K562 (cell line): ENCODE results near the gene CCDC148. TPM values are rescaled to one million over a fixed set of nuclear protein-coding genes. Genes with fewer than 3 reads are reported as not detected.

Experiments
- ATAC-seq: fragments of 200-7000 bp; cut with Tn5 transposase; 3 replicates; pipeline ENCODE4 v1.9.1; 2020; ENCODE audit warnings: moderate library complexity
- BruUV-seq: library from RNA; stranded (reverse); fragments of 400-500 nt; replicated peaks from 2 replicates; lab custom pipeline; 2021; lab: Mats Ljungman, UMichigan
- CTCF ChIA-PET: fragments of 300-600 bp; formaldehyde crosslinking; extraction: SDS; loops from one replicate; lab custom pipeline; 2021; ENCODE audit warnings: low intra/inter-chr PET ratio; lab: Yijun Ruan, JAX
- POLR2A ChIA-PET: fragments of 300-600, 350-650 bp; sonication (Branson Sonifier 250); formaldehyde crosslinking; extraction: SDS; loops from one replicate; lab custom pipeline; 2021; ENCODE audit warnings: antibody characterized with exemption, inconsistent platforms; lab: Yijun Ruan, JAX
- DNase-seq, 4 experiments: peaks; one replicate each; pipeline versions ENCODE4 v3.0.0 to v3.0.0-alpha.2; 2011 to 2018; ENCODE audit warnings: low spot score in 3 of 4, mixed read lengths in 3 of 4; ENCODE audit errors: extremely low read depth in 1 of 4
- FAIRE-seq: peaks from 2 replicates; lab custom pipeline; 2011; peaks lifted over from hg19 to GRCh38; lab: Jason Lieb, UNC
- H2AFZ ChIP-seq: 2 replicates; pipeline ENCODE4 v1.6.0; 2011; ENCODE audit warnings: low read depth, low read length, control low read depth, inconsistent platforms
- H3K27ac ChIP-seq: fragments of 200-600 bp; 3 replicates; pipeline ENCODE4 v1.8.0; 2011; ENCODE audit warnings: low read depth, mild to moderate bottlenecking, control low read depth, inconsistent platforms, low read length, moderate library complexity, mixed read lengths; ENCODE audit errors: extremely low read depth
- H3K27me3 ChIP-seq, 2 experiments: fragments of 300-600 bp in 1 of 2; 2 replicates in 1 of 2; 3 replicates in 1 of 2; pipeline versions ENCODE4 v1.6.0 to v1.8.0; 2011; ENCODE audit warnings: inconsistent platforms in 2 of 2, low read length in 2 of 2, mild to moderate bottlenecking in 1 of 2, mixed read lengths in 1 of 2, moderate library complexity in 1 of 2; ENCODE audit not compliant: control insufficient read depth in 2 of 2, insufficient read depth in 2 of 2
- H3K36me3 ChIP-seq: fragments of 300-600 bp; 3 replicates; pipeline ENCODE4 v1.8.0; 2011; ENCODE audit warnings: mild to moderate bottlenecking, low read length, inconsistent platforms; ENCODE audit not compliant: control insufficient read depth, insufficient read depth
- H3K4me1 ChIP-seq, 2 experiments: fragments of 200-600 bp in 1 of 2; replicated peaks in 1 of 2; 2 replicates in 1 of 2; 3 replicates in 1 of 2; pipeline versions ENCODE4 v1.5.1 to v1.8.0; 2011; ENCODE audit warnings: inconsistent platforms in 2 of 2, low read length in 2 of 2, mild to moderate bottlenecking in 1 of 2, mixed read lengths in 1 of 2, moderate library complexity in 1 of 2; ENCODE audit not compliant: control insufficient read depth in 2 of 2, insufficient read depth in 2 of 2
- H3K4me2 ChIP-seq: 2 replicates; pipeline ENCODE4 v1.6.1; 2011; ENCODE audit warnings: low read length, control low read depth, inconsistent platforms, mixed read lengths; ENCODE audit not compliant: insufficient read depth
- H3K4me3 ChIP-seq: fragments of 200-600 bp; sonication (generic), shearing (Covaris generic); 2 replicates; pipeline ENCODE4 v1.5.1; 2016; ENCODE audit warnings: control low read depth, inconsistent platforms
- H3K79me2 ChIP-seq: fragments of 200-600 bp; 3 replicates; pipeline ENCODE4 v1.8.0; 2011; ENCODE audit warnings: low read length, inconsistent platforms; ENCODE audit not compliant: control insufficient read depth, insufficient read depth
- H3K9ac ChIP-seq, 2 experiments: 2 replicates each; pipeline versions ENCODE4 v1.6.0 to v1.6.1; 2011; ENCODE audit warnings: low read depth in 2 of 2, low read length in 2 of 2, control low read depth in 1 of 2, inconsistent platforms in 1 of 2, mild to moderate bottlenecking in 1 of 2, mixed read lengths in 1 of 2; ENCODE audit not compliant: insufficient read depth in 1 of 2
- H3K9me1 ChIP-seq: one replicate; pipeline ENCODE4 v1.6.0; 2011; ENCODE audit warnings: inconsistent platforms, mild to moderate bottlenecking, low read length, moderate library complexity; ENCODE audit not compliant: control insufficient read depth, insufficient read depth
- H3K9me3 ChIP-seq: replicated peaks from 2 replicates; pipeline ENCODE4 v1.5.1; 2011; ENCODE audit warnings: low read depth, low read length, inconsistent platforms; ENCODE audit not compliant: control insufficient read depth, insufficient read depth
- H4K20me1 ChIP-seq: replicated peaks from 2 replicates; pipeline ENCODE4 v1.6.1; 2011; ENCODE audit warnings: low read length, inconsistent platforms, mixed read lengths; ENCODE audit not compliant: control insufficient read depth, insufficient read depth
- WGBS: fragments of 100-300 bp; shearing (Covaris generic); methylation state at CpG from one replicate; pipeline ENCODE4 v1.1.6; 2016; ENCODE audit warnings: low coverage, mixed read lengths; ENCODE audit not compliant: insufficient coverage; ENCODE audit errors: missing lambda C conversion rate; 5-methylcytosine and 5-hydroxymethylcytosine counted together
- in situ Hi-C: fragments of 300-500 bp; cut with MboI; formaldehyde crosslinking; loops from 4 replicates; pipeline ENCODE4 v1.15.0; 2018; ENCODE audit warnings: inconsistent platforms, mixed read lengths
- intact Hi-C: fragments of 100-400 bp; cut with micrococcal nuclease; formaldehyde crosslinking; loops from 2 replicates; pipeline ENCODE4 v1.14.2; 2022
- polyA plus RNA-seq, 8 experiments: library from polyadenylated mRNA; depleted of rRNA in 4 of 8; stranded (reverse) in 5 of 8; unstranded in 3 of 8; fragments of >200 nt; fragmentation: Nextera tagmentation in 2 of 8; fragmentation: Illumina TruSeq in 1 of 8; extraction: Ambion mirVana in 2 of 8; extraction: Trizol in 1 of 8; gene quantifications; 2 replicates each; pipeline versions ENCODE4 v1.2.1 to v1.2.3, GENCODE V29; 2011 to 2014; ENCODE audit warnings: inconsistent platforms in 1 of 8, missing spikeins in 1 of 8
- total RNA-seq, 7 experiments: library from RNA; depleted of rRNA in 6 of 7; stranded (reverse); fragments of >200 nt in 6 of 7; fragmentation: Illumina TruSeq in 2 of 7; extraction: Trizol in 2 of 7; gene quantifications; 2 replicates each; pipeline versions ENCODE4 v1.2.1 to v1.2.3, GENCODE V29; 2011 to 2021; ENCODE audit warnings: low replicate concordance in 1 of 7
- TF ChIP-seq, protein P1 (sequence below), 3 experiments: IDR thresholded peaks in 2 of 3; conservative IDR thresholded peaks in 1 of 3; 2 replicates each; pipeline ENCODE4 v1.5.1; 2011 to 2012; ENCODE audit warnings: low read length in 3 of 3, mild to moderate bottlenecking in 3 of 3, control low read depth in 2 of 3, improper control_type of control experiment in 1 of 3, inconsistent platforms in 1 of 3, low read depth in 1 of 3, mixed read lengths in 1 of 3, moderate library complexity in 1 of 3; ENCODE audit not compliant: insufficient read depth in 2 of 3
- TF ChIP-seq, protein P2 (sequence below): fragments of 250-450 bp; sonication (Bioruptor Pico); IDR thresholded peaks from 2 replicates; pipeline ENCODE4 v1.4.0; 2020; ENCODE audit warnings: mild to moderate bottlenecking, moderate library complexity, borderline replicate concordance

The CCDC148 gene
- total and polyA plus RNA-seq, 9 of the 15 experiments (the other 6 are each of a cell fraction or from before 2014, with no cell fraction given) = 0.10 to 1.4 (median 0.65) TPM

DNA sequence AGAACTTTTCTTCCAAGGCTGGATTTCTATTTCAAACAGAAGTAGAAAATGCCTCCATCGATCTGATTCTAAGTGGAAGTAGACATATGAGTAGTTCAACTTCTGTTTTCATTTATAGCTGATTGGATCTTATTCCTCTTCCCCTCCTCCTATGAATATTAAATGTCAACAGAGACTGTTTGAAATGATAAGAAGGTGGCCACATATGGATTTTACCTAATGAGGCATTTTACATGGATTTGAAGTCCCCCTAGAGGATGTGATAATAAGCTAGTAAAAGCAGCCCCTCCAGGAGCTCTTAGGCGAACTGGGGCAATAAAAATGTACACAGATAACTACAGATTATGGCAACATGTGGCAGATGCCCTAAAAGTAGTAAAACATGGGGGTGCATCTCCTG lies 283.8 kb downstream of the CCDC148 start:
- in situ Hi-C loops (no loop called here), intact Hi-C loops (loop anchor here (10.0 kb wide), 1 partner anchor 442 kb away; no protein-coding TSS in a partner anchor)
- no TSS peak for BruUV-seq
- no peaks in the 10 kb centered on the region for H4K20me1 ChIP-seq
- H3K4me3 ChIP-seq = no peak overlapping the region
- ChIA-PET POLR2A (no interaction called here), CTCF (no interaction called here)
- no peak overlapping the region for H3K9ac ChIP-seq
- H3K27ac ChIP-seq = no peak overlapping the region
- FAIRE-seq = no peak
- no peaks in the 10 kb centered on the region for H3K27me3 ChIP-seq
- no peaks in the 10 kb centered on the region for H3K4me1 ChIP-seq
- H3K79me2 ChIP-seq = no peaks in the 10 kb centered on the region
- no peak overlapping the region for H2AFZ ChIP-seq
- H3K9me3 ChIP-seq = no peaks in the 10 kb centered on the region
- 8% methylated on average over 2 of the region's 2 CpGs for WGBS
- DNase-seq = no peak
- no peaks in the 10 kb centered on the region for H3K9me1 ChIP-seq
- TF ChIP-seq, protein P1, sequence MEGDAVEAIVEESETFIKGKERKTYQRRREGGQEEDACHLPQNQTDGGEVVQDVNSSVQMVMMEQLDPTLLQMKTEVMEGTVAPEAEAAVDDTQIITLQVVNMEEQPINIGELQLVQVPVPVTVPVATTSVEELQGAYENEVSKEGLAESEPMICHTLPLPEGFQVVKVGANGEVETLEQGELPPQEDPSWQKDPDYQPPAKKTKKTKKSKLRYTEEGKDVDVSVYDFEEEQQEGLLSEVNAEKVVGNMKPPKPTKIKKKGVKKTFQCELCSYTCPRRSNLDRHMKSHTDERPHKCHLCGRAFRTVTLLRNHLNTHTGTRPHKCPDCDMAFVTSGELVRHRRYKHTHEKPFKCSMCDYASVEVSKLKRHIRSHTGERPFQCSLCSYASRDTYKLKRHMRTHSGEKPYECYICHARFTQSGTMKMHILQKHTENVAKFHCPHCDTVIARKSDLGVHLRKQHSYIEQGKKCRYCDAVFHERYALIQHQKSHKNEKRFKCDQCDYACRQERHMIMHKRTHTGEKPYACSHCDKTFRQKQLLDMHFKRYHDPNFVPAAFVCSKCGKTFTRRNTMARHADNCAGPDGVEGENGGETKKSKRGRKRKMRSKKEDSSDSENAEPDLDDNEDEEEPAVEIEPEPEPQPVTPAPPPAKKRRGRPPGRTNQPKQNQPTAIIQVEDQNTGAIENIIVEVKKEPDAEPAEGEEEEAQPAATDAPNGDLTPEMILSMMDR (IDR thresholded peaks at IDR 0.05 in 2 of 3, conservative IDR thresholded peaks at IDR 0.05 in 1 of 3; ENCODE audit: insufficient read depth in 2 of 3, low read depth in 1 of 3, low read length in 3 of 3) = peak in 1 of 3 experiments; percentile 21; a peak in 1 of 6 replicates
- TF ChIP-seq, protein P2, sequence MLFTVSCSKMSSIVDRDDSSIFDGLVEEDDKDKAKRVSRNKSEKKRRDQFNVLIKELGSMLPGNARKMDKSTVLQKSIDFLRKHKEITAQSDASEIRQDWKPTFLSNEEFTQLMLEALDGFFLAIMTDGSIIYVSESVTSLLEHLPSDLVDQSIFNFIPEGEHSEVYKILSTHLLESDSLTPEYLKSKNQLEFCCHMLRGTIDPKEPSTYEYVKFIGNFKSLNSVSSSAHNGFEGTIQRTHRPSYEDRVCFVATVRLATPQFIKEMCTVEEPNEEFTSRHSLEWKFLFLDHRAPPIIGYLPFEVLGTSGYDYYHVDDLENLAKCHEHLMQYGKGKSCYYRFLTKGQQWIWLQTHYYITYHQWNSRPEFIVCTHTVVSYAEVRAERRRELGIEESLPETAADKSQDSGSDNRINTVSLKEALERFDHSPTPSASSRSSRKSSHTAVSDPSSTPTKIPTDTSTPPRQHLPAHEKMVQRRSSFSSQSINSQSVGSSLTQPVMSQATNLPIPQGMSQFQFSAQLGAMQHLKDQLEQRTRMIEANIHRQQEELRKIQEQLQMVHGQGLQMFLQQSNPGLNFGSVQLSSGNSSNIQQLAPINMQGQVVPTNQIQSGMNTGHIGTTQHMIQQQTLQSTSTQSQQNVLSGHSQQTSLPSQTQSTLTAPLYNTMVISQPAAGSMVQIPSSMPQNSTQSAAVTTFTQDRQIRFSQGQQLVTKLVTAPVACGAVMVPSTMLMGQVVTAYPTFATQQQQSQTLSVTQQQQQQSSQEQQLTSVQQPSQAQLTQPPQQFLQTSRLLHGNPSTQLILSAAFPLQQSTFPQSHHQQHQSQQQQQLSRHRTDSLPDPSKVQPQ (CRISPR knock-in tag) = no peak
- no peaks in the 10 kb centered on the region for H3K36me3 ChIP-seq
- no peak overlapping the region for H3K4me2 ChIP-seq
- no peak for ATAC-seq
